Mesothelial cell of epicardium (in vitro differentiated cells): ENCODE measurements around the gene PPDPF. TPM values are rescaled to one million over a fixed set of nuclear protein-coding genes. Genes with fewer than 3 reads are reported as not detected.
A peak's percentile ranks its signal among the peaks of the same experiment; 100 is the strongest.

Experiments
- DNase-seq, 2 experiments: peaks; one replicate each; pipeline ENCODE4 v3.0.0; 2021; ENCODE audit warnings: low spot score in 2 of 2; ENCODE audit not compliant: unreplicated experiment in 2 of 2
- H3K27ac Mint-ChIP-seq: 2 replicates; pipeline ENCODE4 v1.8.0; 2021; ENCODE audit warnings: mixed read lengths
- H3K27me3 Mint-ChIP-seq: 2 replicates; pipeline ENCODE4 v1.8.0; 2021; ENCODE audit warnings: low read depth, mixed read lengths
- H3K36me3 Mint-ChIP-seq: 2 replicates; pipeline ENCODE4 v1.8.0; 2021; ENCODE audit warnings: mixed read lengths
- H3K4me1 Mint-ChIP-seq: 2 replicates; pipeline ENCODE4 v1.8.0; 2021; ENCODE audit warnings: mixed read lengths
- H3K4me3 Mint-ChIP-seq: 2 replicates; pipeline ENCODE4 v1.8.0; 2021; ENCODE audit warnings: mild to moderate bottlenecking, moderate library complexity, mixed read lengths
- H3K9me3 Mint-ChIP-seq: 2 replicates; pipeline ENCODE4 v1.8.0; 2021; ENCODE audit warnings: mixed read lengths
- CTCF ChIP-seq: fragments of 200-600 bp; sonication (generic); IDR thresholded peaks from one replicate; pipeline ENCODE4 v1.5.0; 2021; ENCODE audit warnings: antibody characterized with exemption; ENCODE audit not compliant: unreplicated experiment
- total RNA-seq: library from RNA; stranded (reverse); gene quantifications from 3 replicates; pipeline ENCODE4 v1.2.1, GENCODE V29; 2021

PPDPF gene
- total RNA-seq, 1 donor from 2014 or later = 271 TPM

GRCh38 chr20:63519668-63520503 is 679 bp upstream of the PPDPF start:
- Mint-ChIP-seq H3K27me3 (peaks cover 8% of the 10 kb centered on the region), H3K27ac (no peak overlapping the region), H3K36me3 (peaks cover 18% of the 10 kb centered on the region), H3K4me1 (peaks cover 19% of the 10 kb centered on the region), H3K9me3 (peaks cover 3% of the 10 kb centered on the region), H3K4me3 (peak overlapping the region; percentile 67)
- peak; percentile 58 to 75 for DNase-seq
- TF ChIP-seq CTCF = no peak

- TF ChIP-seq CTCF = no peak
- Mint-ChIP-seq H3K36me3 (peaks cover 18% of the 10 kb centered on the region), H3K27ac (peak overlapping the region; percentile 83), H3K4me1 (peaks cover 21% of the 10 kb centered on the region), H3K4me3 (peak overlapping the region; percentile 84), H3K27me3 (peaks cover 3% of the 10 kb centered on the region), H3K9me3 (peaks cover 3% of the 10 kb centered on the region)
- DNase-seq = peak; percentile 52 to 70
Observed at GRCh38 chr20:63520934-63521601, 503 bp downstream of the PPDPF start.

DNA sequence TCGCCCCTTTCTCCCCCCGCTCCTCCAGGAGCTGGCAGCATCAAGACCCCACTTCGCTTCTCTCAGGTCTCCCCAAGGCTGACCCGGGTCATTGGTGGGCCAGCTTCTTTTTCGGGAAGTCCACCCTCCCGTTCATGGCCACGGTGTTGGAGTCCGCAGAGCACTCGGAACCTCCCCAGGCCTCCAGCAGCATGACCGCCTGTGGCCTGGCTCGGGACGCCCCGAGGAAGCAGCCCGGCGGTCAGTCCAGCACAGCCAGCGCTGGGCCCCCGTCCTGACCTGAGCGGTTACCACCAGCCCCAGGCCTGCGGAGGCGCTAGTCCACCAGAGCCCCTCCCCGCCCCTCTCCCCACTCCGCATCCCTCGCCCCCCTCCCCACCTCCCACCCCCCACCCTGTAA is 1.0 kb downstream of the PPDPF start:
- peak in 1 of 2 experiments; percentile 19 for DNase-seq
- Mint-ChIP-seq H3K36me3 (peaks cover 18% of the 10 kb centered on the region), H3K27ac (peak overlapping the region; percentile 83), H3K9me3 (peaks cover 3% of the 10 kb centered on the region), H3K27me3 (peaks cover 3% of the 10 kb centered on the region), H3K4me1 (peaks cover 21% of the 10 kb centered on the region), H3K4me3 (peak overlapping the region; percentile 84)
- TF ChIP-seq CTCF = no peak

- no peak for TF ChIP-seq CTCF
- H3K27me3 Mint-ChIP-seq = peaks cover 3% of the 10 kb centered on the region
- peak in 1 of 2 experiments; percentile 13 for DNase-seq
- H3K4me3 Mint-ChIP-seq = peak overlapping the region; percentile 84
- H3K4me1 Mint-ChIP-seq = peaks cover 21% of the 10 kb centered on the region
- peak overlapping the region; percentile 80 for H3K27ac Mint-ChIP-seq
- peaks cover 18% of the 10 kb centered on the region for H3K36me3 Mint-ChIP-seq
- H3K9me3 Mint-ChIP-seq = peaks cover 3% of the 10 kb centered on the region
Observed at GRCh38 chr20:63522091-63522868, 1.7 kb downstream of the PPDPF start.

- DNase-seq = peak in 1 of 2 experiments; percentile 20
- no peak for TF ChIP-seq CTCF
- peaks cover 3% of the 10 kb centered on the region for H3K9me3 Mint-ChIP-seq
- peaks cover 19% of the 10 kb centered on the region for H3K4me1 Mint-ChIP-seq
- H3K4me3 Mint-ChIP-seq = peak overlapping the region; percentile 84
- no peak overlapping the region for H3K27ac Mint-ChIP-seq
- peaks cover 1% of the 10 kb centered on the region for H3K27me3 Mint-ChIP-seq
- H3K36me3 Mint-ChIP-seq = peaks cover 18% of the 10 kb centered on the region
Observed at GRCh38 chr20:63522981-63523611, 2.5 kb downstream of the PPDPF start.
